Endothelial cell (in vitro differentiated cells): Measurements from ENCODE around the gene TOGARAM1. TPM values are rescaled to one million over a fixed set of nuclear protein-coding genes. Genes with fewer than 3 reads are reported as not detected.

ENCODE experiments used
- DNase-seq: peaks from one replicate; pipeline ENCODE4 v3.0.0; 2021; ENCODE audit warnings: low spot score
- H3K27ac Mint-ChIP-seq: one replicate; pipeline ENCODE4 v1.8.0; 2021; ENCODE audit warnings: mixed read lengths, inconsistent platforms; ENCODE audit not compliant: unreplicated experiment
- H3K27me3 Mint-ChIP-seq: one replicate; pipeline ENCODE4 v1.8.0; 2021; ENCODE audit warnings: mild to moderate bottlenecking, moderate library complexity, mixed read lengths, inconsistent platforms; ENCODE audit not compliant: unreplicated experiment
- H3K36me3 Mint-ChIP-seq: one replicate; pipeline ENCODE4 v1.8.0; 2021; ENCODE audit warnings: mild to moderate bottlenecking, low read depth, mixed read lengths, inconsistent platforms; ENCODE audit not compliant: unreplicated experiment
- H3K4me1 Mint-ChIP-seq: one replicate; pipeline ENCODE4 v1.8.0; 2021; ENCODE audit warnings: mild to moderate bottlenecking, mixed read lengths, inconsistent platforms; ENCODE audit not compliant: unreplicated experiment
- H3K4me3 Mint-ChIP-seq: one replicate; pipeline ENCODE4 v1.8.0; 2021; ENCODE audit warnings: mild to moderate bottlenecking, mixed read lengths, inconsistent platforms; ENCODE audit not compliant: unreplicated experiment
- H3K9me3 Mint-ChIP-seq: one replicate; pipeline ENCODE4 v1.8.0; 2021; ENCODE audit warnings: mixed read lengths, inconsistent platforms; ENCODE audit not compliant: unreplicated experiment
- total RNA-seq: library from RNA; stranded (reverse); fragmentation: NEBNext Ultra II Directional; extraction: Animal tissue kit (Norgen Biotek cat#: 25700); gene quantifications from one replicate; pipeline ENCODE4 v1.2.1, GENCODE V29; 2021; ENCODE audit not compliant: unreplicated experiment
- TF ChIP-seq, protein P1 (sequence below): fragments of 200-600 bp; sonication (generic); IDR thresholded peaks from one replicate; pipeline ENCODE4 v1.5.0; 2021; ENCODE audit warnings: antibody characterized with exemption; ENCODE audit not compliant: unreplicated experiment

Gene TOGARAM1
- total RNA-seq, 1 donor from 2014 or later, result 17.1 TPM

DNA sequence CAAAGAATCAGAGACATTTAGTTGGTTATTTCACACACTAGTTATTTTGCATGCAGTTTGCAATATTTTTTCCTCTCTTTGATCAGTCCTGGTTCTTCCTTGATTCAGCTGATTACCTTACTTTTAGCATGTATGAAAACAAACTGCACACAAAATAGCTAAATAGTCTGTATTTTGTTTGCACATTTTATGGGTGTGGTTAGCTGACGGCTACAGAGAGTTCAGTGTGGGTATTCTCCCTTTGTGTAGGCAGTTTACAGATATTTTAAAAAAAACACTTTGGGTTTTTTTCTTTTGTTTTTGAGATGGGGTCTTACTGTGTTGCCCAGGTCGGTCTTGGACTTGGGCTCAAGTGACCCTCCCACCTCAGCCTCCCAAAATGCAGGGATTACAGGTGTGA lies 28.5 kb downstream of the TOGARAM1 start:
- no peak overlapping the region for H3K27ac Mint-ChIP-seq
- H3K9me3 Mint-ChIP-seq, result no peaks in the 10 kb centered on the region
- peaks cover 6% of the 10 kb centered on the region for H3K4me1 Mint-ChIP-seq
- H3K36me3 Mint-ChIP-seq, result no peaks in the 10 kb centered on the region
- DNase-seq, result no peak
- H3K4me3 Mint-ChIP-seq, result no peak overlapping the region
- H3K27me3 Mint-ChIP-seq, result no peaks in the 10 kb centered on the region
- TF ChIP-seq, protein P1, sequence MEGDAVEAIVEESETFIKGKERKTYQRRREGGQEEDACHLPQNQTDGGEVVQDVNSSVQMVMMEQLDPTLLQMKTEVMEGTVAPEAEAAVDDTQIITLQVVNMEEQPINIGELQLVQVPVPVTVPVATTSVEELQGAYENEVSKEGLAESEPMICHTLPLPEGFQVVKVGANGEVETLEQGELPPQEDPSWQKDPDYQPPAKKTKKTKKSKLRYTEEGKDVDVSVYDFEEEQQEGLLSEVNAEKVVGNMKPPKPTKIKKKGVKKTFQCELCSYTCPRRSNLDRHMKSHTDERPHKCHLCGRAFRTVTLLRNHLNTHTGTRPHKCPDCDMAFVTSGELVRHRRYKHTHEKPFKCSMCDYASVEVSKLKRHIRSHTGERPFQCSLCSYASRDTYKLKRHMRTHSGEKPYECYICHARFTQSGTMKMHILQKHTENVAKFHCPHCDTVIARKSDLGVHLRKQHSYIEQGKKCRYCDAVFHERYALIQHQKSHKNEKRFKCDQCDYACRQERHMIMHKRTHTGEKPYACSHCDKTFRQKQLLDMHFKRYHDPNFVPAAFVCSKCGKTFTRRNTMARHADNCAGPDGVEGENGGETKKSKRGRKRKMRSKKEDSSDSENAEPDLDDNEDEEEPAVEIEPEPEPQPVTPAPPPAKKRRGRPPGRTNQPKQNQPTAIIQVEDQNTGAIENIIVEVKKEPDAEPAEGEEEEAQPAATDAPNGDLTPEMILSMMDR, result no peak

DNA sequence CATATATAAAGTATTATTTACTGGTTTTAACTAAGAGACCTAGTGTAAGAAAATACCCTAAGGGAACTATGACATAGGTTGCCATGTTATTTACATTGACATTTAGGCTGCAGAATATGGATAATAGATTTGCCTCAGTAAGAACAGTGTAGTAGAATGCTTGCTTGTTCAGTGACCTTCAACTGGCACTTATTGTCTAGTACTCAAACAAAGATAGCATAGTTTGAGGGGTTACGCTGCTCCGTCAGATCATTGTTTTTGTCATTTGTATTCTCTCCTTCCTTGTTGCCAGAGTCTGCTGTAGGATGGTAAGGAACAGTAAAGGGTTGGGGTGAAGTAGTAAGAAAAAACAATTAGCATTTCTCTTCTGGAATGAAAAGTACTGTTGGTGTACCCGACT lies 33.2 kb downstream of the TOGARAM1 start:
- TF ChIP-seq, protein P1, result no peak
- Mint-ChIP-seq H3K27me3 (peaks cover 1% of the 10 kb centered on the region), H3K9me3 (no peaks in the 10 kb centered on the region), H3K27ac (no peak overlapping the region), H3K4me3 (no peak overlapping the region), H3K4me1 (no peaks in the 10 kb centered on the region), H3K36me3 (peaks cover 9% of the 10 kb centered on the region)
- DNase-seq, result no peak

DNA sequence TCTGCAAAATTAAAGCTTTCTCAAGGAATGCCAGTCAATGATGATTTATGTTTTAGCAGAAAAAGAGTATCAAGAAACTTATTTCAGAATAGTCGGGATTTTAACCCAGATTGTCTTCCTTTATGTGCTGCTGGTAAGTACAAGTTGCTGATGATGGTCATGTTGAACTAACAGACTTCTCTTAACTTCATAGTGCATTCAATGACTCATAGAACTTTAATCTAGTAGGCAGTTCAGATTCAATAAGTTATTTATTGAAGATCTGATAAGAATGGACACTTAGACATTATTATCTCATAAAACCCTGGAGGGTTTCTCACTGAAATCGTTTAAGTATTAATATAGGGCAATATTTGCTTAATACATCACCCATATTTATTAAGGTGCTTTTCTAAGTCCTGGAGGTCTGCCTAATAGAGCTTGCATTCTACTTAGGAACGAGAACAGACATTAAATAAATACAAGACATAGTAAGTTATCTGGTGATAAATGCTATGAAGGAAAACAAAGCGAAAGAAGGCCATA lies 33.8 kb downstream of the TOGARAM1 start:
- H3K4me3 Mint-ChIP-seq, result no peak overlapping the region
- no peak for DNase-seq
- H3K36me3 Mint-ChIP-seq, result peaks cover 9% of the 10 kb centered on the region
- H3K9me3 Mint-ChIP-seq, result no peaks in the 10 kb centered on the region
- H3K4me1 Mint-ChIP-seq, result no peaks in the 10 kb centered on the region
- peaks cover 1% of the 10 kb centered on the region for H3K27me3 Mint-ChIP-seq
- TF ChIP-seq, protein P1, result no peak
- no peak overlapping the region for H3K27ac Mint-ChIP-seq

DNA sequence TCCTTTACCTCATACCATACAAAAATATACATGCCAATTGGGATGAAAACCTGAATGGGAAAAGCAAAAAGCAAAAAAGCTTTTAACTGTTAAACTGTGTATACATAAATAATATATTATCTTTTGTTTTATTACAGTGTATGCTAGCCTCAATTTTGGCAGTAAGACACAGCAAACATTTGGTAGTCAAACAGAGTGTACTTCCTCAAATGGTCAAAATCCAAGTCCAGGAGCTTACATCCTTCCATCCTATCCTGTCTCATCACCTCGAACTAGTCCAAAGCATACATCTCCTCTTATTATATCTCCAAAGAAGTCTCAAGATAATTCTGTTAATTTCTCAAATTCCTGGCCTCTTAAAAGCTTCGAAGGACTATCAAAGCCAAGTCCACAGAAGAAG lies 41.9 kb downstream of the TOGARAM1 start:
- Mint-ChIP-seq H3K9me3 (no peaks in the 10 kb centered on the region), H3K36me3 (no peaks in the 10 kb centered on the region), H3K27me3 (peaks cover 2% of the 10 kb centered on the region), H3K27ac (no peak overlapping the region), H3K4me3 (no peak overlapping the region), H3K4me1 (no peaks in the 10 kb centered on the region)
- TF ChIP-seq, protein P1, result no peak
- DNase-seq, result no peak

DNA sequence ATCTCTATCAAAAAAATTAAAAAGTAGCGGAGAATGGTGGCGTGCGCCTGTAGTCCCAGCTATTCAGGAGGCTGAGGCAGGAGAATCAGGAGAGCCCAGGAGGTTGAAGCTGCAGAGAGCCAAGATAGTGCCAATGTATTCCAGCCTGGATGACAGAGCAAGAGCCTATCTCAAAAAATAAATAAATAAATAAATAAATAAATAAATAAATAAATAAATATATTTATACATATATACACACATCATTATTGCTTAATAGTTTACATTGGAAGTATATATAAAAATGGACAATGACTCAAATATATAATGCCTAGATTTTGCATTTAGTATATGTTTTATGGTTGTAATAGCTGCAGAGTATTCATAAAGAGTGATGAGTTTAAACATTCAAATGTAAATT lies 53.1 kb downstream of the TOGARAM1 start:
- no peaks in the 10 kb centered on the region for H3K9me3 Mint-ChIP-seq
- no peak for DNase-seq
- H3K4me1 Mint-ChIP-seq, result no peaks in the 10 kb centered on the region
- H3K27ac Mint-ChIP-seq, result no peak overlapping the region
- TF ChIP-seq, protein P1, result no peak
- H3K27me3 Mint-ChIP-seq, result no peaks in the 10 kb centered on the region
- H3K4me3 Mint-ChIP-seq, result no peak overlapping the region
- H3K36me3 Mint-ChIP-seq, result peaks cover 7% of the 10 kb centered on the region
